ENCODE data around the gene TOMM6.

Gene TOMM6

GRCh38 chr6:41818271-41819054 lies 31.0 kb downstream of the TOMM6 start:
- DNase-seq (ENCODE audit: insufficient read length, low spot score) = no peak
- FAIRE-seq = peak; percentile 26

- FAIRE-seq (no peak), DNase-seq (ENCODE audit: insufficient read length, low spot score) (no peak)
Observed at GRCh38 chr6:41821266-41821665, 33.8 kb downstream of the TOMM6 start.

DNA sequence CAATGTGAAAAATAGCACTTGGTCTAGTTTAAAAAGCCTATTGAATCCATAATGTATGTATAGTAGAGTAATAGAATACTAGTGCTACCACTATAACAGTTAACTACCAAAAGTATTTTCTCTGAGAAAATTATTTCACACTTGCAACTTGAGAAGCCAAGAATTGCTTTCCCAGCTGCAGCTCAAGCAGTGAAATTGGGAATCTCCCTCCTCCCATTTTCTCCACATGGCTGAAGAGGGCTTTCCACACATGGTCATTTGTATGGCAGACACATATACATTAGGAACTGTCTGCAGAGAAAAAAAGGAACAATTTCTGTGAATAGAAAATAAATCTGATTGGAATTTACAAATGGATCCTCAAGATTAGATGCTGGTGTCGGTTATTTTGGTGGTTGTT lies 34.5 kb downstream of the TOMM6 start:
- no peak for DNase-seq (ENCODE audit: insufficient read length, low spot score)
- FAIRE-seq = no peak

DNA sequence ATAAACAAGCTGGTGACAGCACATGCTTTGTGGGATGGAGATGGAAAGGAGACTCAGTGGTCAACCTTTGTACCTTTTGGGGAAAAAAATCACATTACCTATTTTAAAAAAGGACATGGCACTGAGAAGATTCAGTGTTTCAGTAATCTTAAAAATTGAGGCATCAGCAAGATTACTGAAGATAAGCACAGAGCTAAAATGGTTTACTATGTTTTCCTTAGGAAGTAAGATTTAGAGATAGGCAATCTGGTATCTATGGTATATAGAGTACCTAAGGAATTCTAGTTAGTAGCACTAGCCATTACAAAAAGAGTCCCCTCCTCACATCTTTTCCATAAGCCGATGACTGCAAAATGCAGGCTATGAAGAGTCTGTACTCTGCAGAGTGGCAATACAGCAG lies 35.7 kb downstream of the TOMM6 start:
- FAIRE-seq (no peak), DNase-seq (ENCODE audit: insufficient read length, low spot score) (no peak)

DNA sequence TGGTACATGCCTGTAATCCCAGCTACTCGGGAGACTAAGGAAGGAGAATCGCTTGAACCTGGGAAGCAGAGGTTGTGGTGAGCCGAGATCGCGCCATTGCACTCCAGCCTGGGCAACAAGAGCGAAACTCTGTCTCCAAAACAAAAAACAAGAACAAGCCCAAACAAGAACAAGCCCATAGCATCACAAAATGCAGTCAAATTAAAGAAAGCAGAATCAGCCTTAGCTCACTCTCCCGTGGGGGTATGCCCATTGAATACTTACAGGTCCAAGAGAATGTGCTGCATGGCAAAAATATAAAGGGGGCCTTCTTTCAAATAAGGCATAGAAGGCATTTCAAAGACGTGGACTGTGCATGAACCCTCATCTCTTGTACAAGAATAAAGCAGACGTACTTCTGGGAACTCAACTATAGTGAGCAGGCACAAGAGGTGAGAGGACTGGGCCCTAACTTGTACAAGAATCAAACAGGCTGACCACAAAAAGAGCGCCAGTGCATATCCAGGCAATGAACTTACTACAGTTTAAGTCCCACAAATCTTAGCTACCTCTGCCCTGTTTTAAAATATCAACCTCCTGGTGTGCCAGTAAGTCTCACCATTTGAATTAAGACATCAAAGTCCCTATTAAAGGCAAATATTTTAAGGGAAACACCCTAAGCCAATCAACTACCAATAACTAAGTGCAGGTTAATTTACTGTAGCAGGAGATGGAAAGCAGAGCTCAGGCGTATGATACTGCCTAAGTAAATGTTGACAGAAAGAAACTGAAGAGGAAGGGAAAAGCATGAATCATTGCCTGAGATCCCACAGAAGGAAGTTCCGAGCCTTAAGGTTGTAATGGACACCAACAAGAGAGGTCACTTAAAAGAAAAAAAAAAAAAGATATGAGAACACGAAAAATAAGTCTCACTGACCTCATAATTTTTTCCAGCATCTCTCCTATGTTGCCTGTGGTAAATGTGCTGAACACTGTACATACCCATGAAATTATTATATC lies 37.4 kb downstream of the TOMM6 start:
- FAIRE-seq = no peak
- DNase-seq (ENCODE audit: insufficient read length, low spot score) = no peak

- FAIRE-seq = no peak
- DNase-seq (ENCODE audit: insufficient read length, low spot score) = no peak
Observed at GRCh38 chr6:41826343-41827022, 39.0 kb downstream of the TOMM6 start.

GRCh38 chr6:41832263-41832662 lies 44.8 kb downstream of the TOMM6 start:
- DNase-seq (ENCODE audit: insufficient read length, low spot score) (no peak), FAIRE-seq (no peak)

DNA sequence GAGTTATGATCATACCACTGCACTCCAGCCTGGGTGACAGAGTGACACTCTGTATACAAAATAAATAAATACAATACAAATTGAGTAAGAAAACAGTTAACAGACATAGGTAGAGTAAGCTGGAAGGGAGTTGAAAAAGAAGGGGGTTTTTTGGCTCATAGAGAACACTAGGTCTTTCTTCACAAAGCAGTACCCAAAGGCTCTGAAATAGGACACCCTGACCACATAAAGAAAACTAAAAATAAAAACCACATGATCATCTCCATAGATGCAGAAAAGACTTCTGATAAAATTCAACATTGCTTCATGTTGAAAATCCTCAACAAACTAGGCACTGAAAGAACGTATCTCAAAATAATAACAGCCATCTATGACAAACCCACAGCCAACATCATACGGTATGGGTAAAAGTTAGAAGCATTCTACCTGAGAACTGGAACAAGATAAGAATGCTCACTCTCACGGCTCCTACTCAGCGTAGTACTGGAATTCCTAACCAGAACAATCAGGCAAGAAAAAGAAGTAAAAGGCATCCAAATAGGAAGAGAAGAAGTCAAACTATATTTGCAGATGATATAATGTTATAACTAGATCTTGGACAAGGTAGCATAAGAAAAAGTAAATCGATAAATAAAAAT lies 48.6 kb downstream of the TOMM6 start:
- DNase-seq (ENCODE audit: insufficient read length, low spot score) (no peak), FAIRE-seq (no peak)

GRCh38 chr6:41836660-41837052 lies 49.2 kb downstream of the TOMM6 start:
- FAIRE-seq (peak; percentile 13), DNase-seq (ENCODE audit: insufficient read length, low spot score) (no peak)
